Parathyroid adenoma (tissue), 2 donors: ENCODE data around the gene SSRP1.

Experiments
- H2AFZ ChIP-seq: fragments of 300-600 bp; sonication (generic); one replicate; pipeline ENCODE4 v1.7.0; 2017; ENCODE audit warnings: antibody characterized with exemption, mild to moderate bottlenecking
- H3K27ac ChIP-seq: fragments of 300-600 bp; sonication (generic); one replicate; pipeline ENCODE4 v1.7.0; 2017
- H3K27me3 ChIP-seq: fragments of 300-600 bp; sonication (generic); one replicate; pipeline ENCODE4 v1.7.0; 2017; ENCODE audit warnings: low read length; ENCODE audit not compliant: control insufficient read depth, insufficient read depth
- H3K36me3 ChIP-seq: fragments of 300-600 bp; sonication (generic); one replicate; pipeline ENCODE4 v1.7.0; 2017; ENCODE audit warnings: low read length; ENCODE audit not compliant: control insufficient read depth, insufficient read depth
- H3K4me1 ChIP-seq: fragments of 300-600 bp; sonication (generic); one replicate; pipeline ENCODE4 v1.7.0; 2017; ENCODE audit warnings: control low read depth
- H3K4me2 ChIP-seq: fragments of 300-600 bp; sonication (generic); one replicate; pipeline ENCODE4 v1.7.0; 2017; ENCODE audit warnings: low read length
- H3K4me3 ChIP-seq: fragments of 300-600 bp; sonication (generic); one replicate; pipeline ENCODE4 v1.7.0; 2017; ENCODE audit warnings: low read depth, low read length
- H3K79me2 ChIP-seq: fragments of 300-600 bp; sonication (generic); one replicate; pipeline ENCODE4 v1.7.0; 2017; ENCODE audit warnings: control low read depth
- H3K9ac ChIP-seq: fragments of 300-600 bp; sonication (generic); one replicate; pipeline ENCODE4 v1.7.0; 2017; ENCODE audit warnings: mild to moderate bottlenecking
- H3K9me3 ChIP-seq: fragments of 300-600 bp; sonication (generic); one replicate; pipeline ENCODE4 v1.7.0; 2017; ENCODE audit warnings: low read length; ENCODE audit not compliant: control insufficient read depth
- CTCF ChIP-seq: fragments of 300-600 bp; sonication (generic); IDR thresholded peaks from one replicate; pipeline ENCODE4 v1.7.0; 2017; ENCODE audit warnings: antibody characterized with exemption, mild to moderate bottlenecking
- donor health status: primary hyperparathyroidism.

The SSRP1 gene

DNA sequence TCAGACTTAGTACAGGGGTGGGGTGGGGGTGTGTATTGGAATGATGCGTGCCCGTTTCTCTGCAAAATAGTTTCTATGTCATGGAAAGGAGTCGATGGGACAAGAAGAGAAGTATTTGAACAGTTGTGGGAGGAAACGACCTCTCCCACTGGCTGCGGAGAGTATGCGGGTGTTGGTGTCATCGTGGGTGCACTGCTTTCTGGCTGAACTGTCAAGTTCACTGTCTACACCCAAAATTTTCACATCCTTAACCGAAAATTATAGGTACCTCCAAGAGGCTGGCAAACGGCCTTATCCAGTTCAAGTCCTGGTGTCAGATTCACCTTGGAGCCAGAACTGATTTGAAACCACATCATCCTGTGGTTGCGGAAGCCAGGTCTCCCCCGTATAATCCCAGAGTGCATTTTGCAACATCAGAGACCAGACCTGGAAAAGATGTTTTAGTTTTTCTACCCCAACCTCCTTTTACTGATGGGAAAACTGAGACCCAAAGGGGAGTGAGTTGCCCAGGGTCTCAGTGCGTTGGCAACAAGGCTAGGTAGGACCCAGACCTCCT lies 497 bp upstream of the SSRP1 start:
- H3K27ac ChIP-seq, result peak overlapping the region; percentile 72
- no peaks in the 10 kb centered on the region for H3K27me3 ChIP-seq
- no peaks in the 10 kb centered on the region for H3K36me3 ChIP-seq
- peak overlapping the region; percentile 63 for H3K4me3 ChIP-seq
- H3K9me3 ChIP-seq, result no peaks in the 10 kb centered on the region
- no peak for TF ChIP-seq CTCF
- H3K79me2 ChIP-seq, result no peaks in the 10 kb centered on the region
- no peak overlapping the region for H3K9ac ChIP-seq
- peaks cover 8% of the 10 kb centered on the region for H3K4me1 ChIP-seq
- peak overlapping the region; percentile 79 for H3K4me2 ChIP-seq
- H2AFZ ChIP-seq, result peak overlapping the region; percentile 90

- H3K36me3 ChIP-seq, result no peaks in the 10 kb centered on the region
- H3K9me3 ChIP-seq, result no peaks in the 10 kb centered on the region
- H2AFZ ChIP-seq, result peak overlapping the region; percentile 90
- H3K4me1 ChIP-seq, result peaks cover 4% of the 10 kb centered on the region
- H3K79me2 ChIP-seq, result no peaks in the 10 kb centered on the region
- peak overlapping the region; percentile 63 for H3K4me3 ChIP-seq
- no peak for TF ChIP-seq CTCF
- H3K9ac ChIP-seq, result no peak overlapping the region
- H3K27me3 ChIP-seq, result no peaks in the 10 kb centered on the region
- peak overlapping the region; percentile 72 for H3K27ac ChIP-seq
- H3K4me2 ChIP-seq, result peak overlapping the region; percentile 79
Measured at GRCh38 chr11:57335023-57335342, 709 bp downstream of the SSRP1 start.

DNA sequence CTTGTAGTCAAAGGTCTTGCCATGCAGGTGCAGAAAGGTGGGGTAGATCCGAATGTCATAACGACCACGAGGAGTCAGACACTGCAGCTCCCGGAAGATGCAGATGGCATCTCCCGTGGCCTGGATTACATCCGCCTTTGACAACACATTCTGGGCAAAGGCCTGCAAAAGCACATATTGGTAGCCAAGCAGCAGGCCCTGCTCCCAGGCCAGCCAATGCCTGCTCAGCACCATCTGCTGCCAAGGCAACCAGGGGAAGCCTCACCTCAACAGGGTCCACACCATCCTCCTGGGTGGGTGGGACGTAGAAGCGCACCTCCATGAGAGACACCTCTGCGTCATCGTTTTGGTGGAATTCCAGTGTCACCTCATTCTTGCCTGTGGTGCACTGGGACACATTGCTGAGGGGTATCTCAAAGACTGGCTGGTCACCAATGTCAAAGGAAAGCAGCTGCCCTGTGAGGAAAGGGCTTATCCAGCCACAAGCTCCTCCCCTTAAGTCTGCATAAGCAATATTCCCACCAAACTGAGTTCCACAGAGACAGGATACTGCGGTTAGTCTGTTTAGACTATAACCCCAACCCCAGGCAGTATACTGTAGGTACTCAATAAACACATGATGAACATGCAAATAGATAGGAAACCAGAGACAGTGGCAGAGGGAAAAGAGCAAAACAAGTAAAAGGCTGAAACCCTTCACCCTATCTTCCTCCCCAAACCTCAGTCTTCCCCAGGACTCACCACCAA lies 2.8 kb downstream of the SSRP1 start:
- Histone ChIP-seq H3K4me3 (no peak overlapping the region), H3K79me2 (no peaks in the 10 kb centered on the region), H3K4me1 (peaks cover 4% of the 10 kb centered on the region), H3K27me3 (no peaks in the 10 kb centered on the region), H3K36me3 (no peaks in the 10 kb centered on the region), H3K27ac (no peak overlapping the region), H3K9ac (no peak overlapping the region), H3K4me2 (no peak overlapping the region), H3K9me3 (no peaks in the 10 kb centered on the region), H2AFZ (no peak overlapping the region)
- no peak for TF ChIP-seq CTCF

- H3K79me2 ChIP-seq, result no peaks in the 10 kb centered on the region
- no peak overlapping the region for H3K4me3 ChIP-seq
- H3K36me3 ChIP-seq, result no peaks in the 10 kb centered on the region
- peaks cover 6% of the 10 kb centered on the region for H3K4me1 ChIP-seq
- TF ChIP-seq CTCF, result no peak
- H3K4me2 ChIP-seq, result no peak overlapping the region
- H3K9ac ChIP-seq, result no peak overlapping the region
- no peak overlapping the region for H2AFZ ChIP-seq
- H3K9me3 ChIP-seq, result no peaks in the 10 kb centered on the region
- H3K27me3 ChIP-seq, result no peaks in the 10 kb centered on the region
- no peak overlapping the region for H3K27ac ChIP-seq
Measured at GRCh38 chr11:57331720-57332119, 4.0 kb downstream of the SSRP1 start.

DNA sequence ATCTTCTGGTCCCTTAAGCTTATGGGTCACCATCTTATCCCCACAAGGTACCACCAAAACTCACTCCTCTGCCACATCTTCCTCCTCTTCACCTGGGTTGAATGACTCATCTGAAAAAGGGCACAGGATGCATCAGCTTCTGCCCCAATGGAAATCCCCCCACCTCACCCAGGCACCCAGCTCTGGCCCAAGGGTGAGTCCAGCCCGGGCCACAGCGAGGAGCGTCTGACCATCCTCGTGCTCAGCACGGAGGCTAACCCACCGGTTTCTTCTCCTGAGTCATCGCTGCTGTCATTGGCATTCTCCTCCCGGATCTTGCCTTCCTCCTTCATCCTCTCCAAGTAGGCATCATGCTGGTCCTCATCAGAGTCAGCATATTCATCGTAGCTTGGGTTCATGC lies 5.7 kb downstream of the SSRP1 start:
- Histone ChIP-seq H3K9me3 (no peaks in the 10 kb centered on the region), H2AFZ (no peak overlapping the region), H3K79me2 (no peaks in the 10 kb centered on the region), H3K4me2 (no peak overlapping the region), H3K4me1 (peaks cover 10% of the 10 kb centered on the region), H3K27ac (no peak overlapping the region), H3K36me3 (no peaks in the 10 kb centered on the region), H3K27me3 (no peaks in the 10 kb centered on the region), H3K4me3 (no peak overlapping the region), H3K9ac (no peak overlapping the region)
- TF ChIP-seq CTCF, result no peak
